BJ (cell line): ENCODE data around the gene ANAPC13. TPM values are rescaled to one million over a fixed set of nuclear protein-coding genes. Genes with fewer than 3 reads are reported as not detected.

Experiments
- CTCF ChIA-PET: fragments of 350-600 bp; formaldehyde crosslinking; extraction: SDS; loops from one replicate; lab custom pipeline; 2021; ENCODE audit warnings: antibody characterized with exemption, inconsistent platforms; lab: Yijun Ruan, JAX
- POLR2A ChIA-PET: fragments of 300-600 bp; sonication (Branson Sonifier 250); formaldehyde crosslinking; extraction: SDS; loops from one replicate; lab custom pipeline; 2021; ENCODE audit warnings: antibody characterized with exemption; lab: Charles Lee
- DNase-seq: peaks from one replicate; pipeline ENCODE4 v3.0.0-alpha.2; 2011; ENCODE audit warnings: low read depth
- H3K27me3 ChIP-seq: 2 replicates; pipeline ENCODE4 v1.6.0; 2011; ENCODE audit warnings: low read length; ENCODE audit not compliant: control insufficient read depth, insufficient read depth
- H3K36me3 ChIP-seq: 2 replicates; pipeline ENCODE4 v1.5.1; 2011; ENCODE audit warnings: low read length; ENCODE audit not compliant: control insufficient read depth, insufficient read depth
- H3K4me3 ChIP-seq: 2 replicates; pipeline ENCODE4 v1.5.1; 2011; ENCODE audit warnings: low read depth, mild to moderate bottlenecking, control low read depth, low read length
- CTCF ChIP-seq: IDR thresholded peaks from 2 replicates; pipeline ENCODE4 v1.5.1; 2011; ENCODE audit warnings: low read depth, mild to moderate bottlenecking, control low read depth, inconsistent platforms, low read length, moderate library complexity; ENCODE audit not compliant: insufficient read depth
- polyA plus RNA-seq: library from polyadenylated mRNA; depleted of rRNA; stranded (reverse); fragments of >200 nt; gene quantifications from 2 replicates; pipeline ENCODE4 v1.2.3, GENCODE V29; 2011

The ANAPC13 gene
- polyA plus RNA-seq, 1 experiment, result 54.6 TPM

GRCh38 chr3:134448664-134449063 is 37.1 kb downstream of the ANAPC13 start:
- no peaks in the 10 kb centered on the region for H3K27me3 ChIP-seq
- no peak overlapping the region for H3K4me3 ChIP-seq
- ChIA-PET POLR2A (no interaction called here), CTCF (interaction anchor here (0.6 to 2.8 kb wide), 11 partner anchors 9 to 140 kb away, joined by 3 to 13 read pairs (median 4); partner anchors contain the start of gene AMOTL2)
- no peak for TF ChIP-seq CTCF
- no peaks in the 10 kb centered on the region for H3K36me3 ChIP-seq
- DNase-seq, result no peak

GRCh38 chr3:134447351-134447750 is 38.4 kb downstream of the ANAPC13 start:
- CTCF ChIA-PET, result interaction anchor here (1.0 to 2.8 kb wide), 5 partner anchors 10 to 77 kb away, joined by 3 to 13 read pairs (median 3); no protein-coding TSS in a partner anchor

GRCh38 chr3:134446800-134447199 is 39.0 kb downstream of the ANAPC13 start:
- no peak for DNase-seq
- no peak for TF ChIP-seq CTCF

More at GRCh38 chr3:134447351-134447750, 38.4 kb downstream of the ANAPC13 start:
- POLR2A ChIA-PET, result no interaction called here
- Histone ChIP-seq H3K36me3 (no peaks in the 10 kb centered on the region), H3K27me3 (no peaks in the 10 kb centered on the region), H3K4me3 (no peak overlapping the region)
- no peak for TF ChIP-seq CTCF
- no peak for DNase-seq

GRCh38 chr3:134445636-134446035 is 40.1 kb downstream of the ANAPC13 start:
- no peak for DNase-seq
- no peak for TF ChIP-seq CTCF
- Histone ChIP-seq H3K36me3 (no peaks in the 10 kb centered on the region), H3K27me3 (no peaks in the 10 kb centered on the region), H3K4me3 (no peak overlapping the region)
- POLR2A ChIA-PET, result interaction anchor here (0.5 kb wide), 1 partner anchor 1661 kb away, joined by 3 read pairs; no protein-coding TSS in a partner anchor
- CTCF ChIA-PET, result interaction anchor here (1.1 to 2.2 kb wide), 4 partner anchors 9 to 71 kb away, joined by 3 to 7 read pairs (median 3); partner anchors contain the start of gene AMOTL2

More at GRCh38 chr3:134446800-134447199, 39.0 kb downstream of the ANAPC13 start:
- Histone ChIP-seq H3K36me3 (no peaks in the 10 kb centered on the region), H3K4me3 (no peak overlapping the region), H3K27me3 (no peaks in the 10 kb centered on the region)
- POLR2A ChIA-PET, result no interaction called here
- CTCF ChIA-PET, result interaction anchor here (0.8 to 2.2 kb wide), 6 partner anchors 11 to 89 kb away, joined by 3 to 7 read pairs (median 3); no protein-coding TSS in a partner anchor

GRCh38 chr3:134445095-134445494 is 40.7 kb downstream of the ANAPC13 start:
- POLR2A ChIA-PET, result no interaction called here
- DNase-seq, result no peak
- CTCF ChIA-PET, result interaction anchor here (1.1 to 2.2 kb wide), 4 partner anchors 8 to 71 kb away, joined by 3 to 7 read pairs (median 3); partner anchors contain the start of gene AMOTL2

More at GRCh38 chr3:134445095-134445494, 40.7 kb downstream of the ANAPC13 start:
- Histone ChIP-seq H3K27me3 (no peaks in the 10 kb centered on the region), H3K36me3 (no peaks in the 10 kb centered on the region), H3K4me3 (no peak overlapping the region)
- TF ChIP-seq CTCF, result no peak
